AML-193 (cell line): ENCODE data around the gene RAF1.
"Not testable (repeated sequence)": the region's sequence is repeated elsewhere in the genome, so short reads cannot be mapped to it uniquely, and the experiment has no call there.

Experiments used
- DNase-seq, 2 experiments: peaks; one replicate each; lab custom pipeline; 2025; lab: John Stamatoyannopoulos, UW

The RAF1 gene

DNA sequence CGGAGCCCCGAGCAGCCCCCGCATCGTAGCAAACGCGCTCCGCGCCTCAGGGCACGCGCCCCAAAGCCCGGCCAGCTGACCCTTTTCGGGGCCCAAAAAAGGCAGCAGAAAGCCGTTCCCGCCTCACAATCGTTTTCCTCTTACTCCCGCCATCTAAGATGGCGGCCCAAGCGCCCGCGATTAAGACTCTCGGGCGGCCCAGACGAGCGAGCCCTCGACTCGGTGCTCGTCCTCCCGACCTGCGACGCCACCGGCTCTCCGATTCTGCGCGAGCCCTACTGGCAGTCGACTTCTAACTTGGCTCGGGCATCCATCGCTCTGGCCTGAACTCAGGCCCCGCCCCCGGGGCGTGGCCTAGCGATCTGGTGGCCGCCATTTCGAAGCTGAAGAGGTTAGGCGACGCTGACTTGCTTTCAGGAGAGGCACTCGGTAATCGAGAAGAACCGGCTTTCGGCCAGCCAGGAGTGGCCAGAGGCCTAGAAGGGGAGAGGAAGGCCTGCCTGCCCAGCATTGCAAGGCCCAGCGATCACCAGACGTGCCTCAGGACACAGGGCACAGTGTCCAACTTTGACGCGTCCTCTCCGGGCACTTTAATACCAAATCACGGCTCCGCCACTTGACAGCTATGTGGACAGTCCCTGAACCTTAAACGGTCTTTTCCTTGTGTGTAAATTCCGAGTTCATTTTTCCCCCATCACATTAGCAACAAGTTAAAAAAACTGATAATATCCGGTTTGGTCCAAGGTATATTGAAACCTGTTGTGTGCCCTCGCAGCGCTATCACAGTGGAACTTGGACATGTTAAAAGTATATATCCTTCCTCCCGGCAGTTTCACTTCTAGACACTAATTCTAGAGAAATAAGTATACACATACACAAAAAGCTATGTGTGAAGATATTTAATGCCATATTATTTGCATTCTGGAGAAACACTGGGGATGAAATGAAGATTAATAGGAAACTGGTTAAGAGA lies at the start of gene RAF1:
TSS of gene RAF1 (minus strand) at position 182 of the 973 bp plus-strand sequence. CDS start 45,396 bp downstream, outside the sequence.
- DNase-seq: peak; percentile 99 to 100

DNA sequence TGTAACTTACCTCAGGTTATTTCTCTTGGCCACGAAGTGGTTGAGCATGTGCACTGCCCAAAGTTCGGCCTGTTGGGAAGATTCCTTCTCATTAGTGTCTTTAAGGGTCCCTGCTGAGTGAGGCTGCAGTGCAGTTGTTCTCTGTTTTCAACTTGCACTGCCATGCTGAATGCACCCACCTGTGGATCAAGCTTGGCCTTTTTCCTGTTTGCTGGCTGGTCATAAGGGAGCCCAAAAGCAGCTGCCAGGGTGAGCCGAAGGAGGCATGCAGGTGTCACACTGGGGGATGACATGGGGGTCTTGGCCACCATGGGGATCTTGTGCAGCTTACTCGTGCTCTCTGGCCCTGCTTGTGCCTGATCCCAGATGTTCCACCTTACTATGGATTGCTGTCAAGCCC lies 46.1 kb upstream of the RAF1 start:
- no peak for DNase-seq

DNA sequence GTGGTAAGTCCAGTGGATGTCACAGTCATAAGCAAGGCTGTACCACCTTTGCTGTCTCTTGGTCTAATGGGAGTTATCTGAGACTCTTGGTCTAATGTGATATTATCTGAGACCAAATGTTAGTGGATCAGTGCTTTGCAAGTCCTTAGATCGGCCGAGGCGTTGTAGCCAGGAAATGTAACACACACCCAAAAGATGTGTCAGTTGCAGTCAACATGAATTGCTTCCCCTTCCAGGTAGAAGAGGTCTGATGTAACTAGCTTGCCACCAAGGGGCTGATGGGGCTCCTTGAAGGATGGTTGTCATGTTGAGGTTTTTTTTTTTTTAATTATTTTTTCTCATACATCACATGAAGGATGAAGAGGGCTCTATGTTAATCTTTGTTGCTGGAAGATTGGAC lies 45.4 kb upstream of the RAF1 start:
- DNase-seq: no peak

DNA sequence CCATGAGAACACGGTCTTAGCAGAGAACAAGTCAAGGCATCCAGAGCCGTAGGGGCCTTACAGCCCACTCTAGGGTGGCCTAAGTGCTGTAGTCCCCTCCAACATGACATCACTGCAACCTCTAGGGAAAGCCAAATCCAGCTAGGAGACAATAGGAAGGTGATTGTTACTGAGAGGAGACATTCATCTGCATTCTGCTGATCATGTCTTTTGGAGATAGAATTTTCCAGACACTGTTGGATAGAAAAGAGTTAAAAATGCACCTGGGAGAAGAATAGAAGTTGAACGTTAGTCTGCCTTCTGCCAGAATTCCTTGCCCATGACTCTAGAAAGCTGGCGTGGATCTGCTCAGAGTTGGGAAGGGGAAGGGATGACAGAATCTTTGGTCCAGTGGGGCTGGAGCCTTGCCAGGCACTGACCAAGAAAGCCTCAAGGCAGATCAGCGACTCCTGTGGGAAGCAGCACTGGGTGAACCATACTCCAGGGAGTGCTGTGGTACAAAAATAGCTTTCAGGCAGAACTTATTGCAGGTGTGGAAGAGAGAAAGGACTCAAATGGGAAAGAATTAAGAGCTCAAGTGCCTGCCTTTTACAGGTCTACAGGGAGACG lies 44.8 kb upstream of the RAF1 start:
- DNase-seq: no peak

DNA sequence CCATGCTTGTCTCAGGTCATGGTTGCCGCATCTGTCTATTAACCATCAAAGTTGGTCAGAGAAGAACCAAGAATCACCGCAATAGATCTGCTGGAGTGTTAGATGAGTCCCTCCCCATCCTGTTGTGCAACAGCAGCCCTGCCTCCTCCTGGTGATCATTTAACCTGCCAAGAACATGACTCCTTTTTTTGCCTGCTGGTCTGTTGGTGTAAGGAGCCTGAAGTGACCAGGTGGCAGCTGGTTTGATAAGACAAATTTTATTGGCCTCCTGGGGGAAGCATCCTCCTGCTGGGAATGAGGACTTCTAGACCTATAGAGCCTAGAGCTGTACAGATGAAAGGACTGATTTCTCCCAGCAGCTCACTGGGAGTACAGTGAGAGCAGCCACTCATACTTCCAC lies 43.5 kb upstream of the RAF1 start:
- peak; percentile 73 to 75 for DNase-seq

DNA sequence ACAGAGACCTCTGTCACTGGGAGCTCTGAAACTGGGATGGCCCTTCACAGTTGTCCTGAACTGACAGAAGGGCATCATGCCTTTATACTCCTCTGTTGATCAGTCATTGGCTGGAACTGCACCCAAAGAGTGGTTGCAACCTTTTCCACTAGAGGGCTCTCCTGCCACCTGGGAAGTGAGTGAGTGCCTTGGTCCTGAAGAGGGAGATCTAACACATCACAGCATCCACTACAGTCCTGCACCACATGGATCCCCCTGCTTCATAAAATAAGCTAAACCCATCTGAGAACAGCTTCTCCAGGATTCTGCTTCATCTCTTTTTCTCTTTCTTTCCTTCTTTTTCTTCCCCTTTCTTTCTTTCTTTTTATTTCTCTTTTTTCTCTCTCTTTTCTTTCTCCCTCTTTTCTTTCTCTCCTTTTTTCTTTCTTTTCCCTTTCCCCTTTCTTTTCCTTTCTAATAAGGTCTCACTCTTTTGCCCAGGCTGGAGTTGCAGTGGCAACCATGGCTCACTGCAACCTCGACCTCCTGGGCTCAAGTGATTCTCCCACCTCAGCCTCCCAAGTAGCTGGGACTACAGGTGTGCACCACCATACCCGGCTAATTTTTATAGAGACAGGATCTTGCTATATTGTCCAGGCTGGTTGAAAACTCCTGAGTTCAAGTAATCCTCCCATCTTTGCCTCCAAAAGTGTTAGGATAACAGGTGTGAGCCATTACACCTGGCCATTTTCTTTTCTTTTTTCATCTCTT lies 42.8 kb upstream of the RAF1 start:
- peak; percentile 90 for DNase-seq

DNA sequence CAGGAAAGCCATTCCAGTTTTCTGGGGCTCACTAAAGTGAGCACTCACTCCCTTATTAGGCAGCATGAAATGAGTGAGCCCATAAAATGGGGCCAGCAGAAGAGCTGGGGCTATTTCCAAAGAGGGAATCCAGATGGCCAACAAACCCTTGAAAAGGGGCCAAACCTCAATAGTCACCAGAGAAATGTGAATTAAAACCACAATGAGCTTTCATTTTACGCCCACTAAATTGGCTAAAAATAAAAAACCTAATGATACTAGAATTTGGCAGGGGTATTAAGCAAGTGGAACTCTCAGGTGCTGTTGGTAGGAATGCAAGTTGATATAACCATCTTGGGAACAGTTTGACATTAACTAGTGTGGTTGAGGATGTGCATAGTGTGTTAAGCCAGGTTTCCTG lies 42.1 kb upstream of the RAF1 start:
- no peak for DNase-seq

DNA sequence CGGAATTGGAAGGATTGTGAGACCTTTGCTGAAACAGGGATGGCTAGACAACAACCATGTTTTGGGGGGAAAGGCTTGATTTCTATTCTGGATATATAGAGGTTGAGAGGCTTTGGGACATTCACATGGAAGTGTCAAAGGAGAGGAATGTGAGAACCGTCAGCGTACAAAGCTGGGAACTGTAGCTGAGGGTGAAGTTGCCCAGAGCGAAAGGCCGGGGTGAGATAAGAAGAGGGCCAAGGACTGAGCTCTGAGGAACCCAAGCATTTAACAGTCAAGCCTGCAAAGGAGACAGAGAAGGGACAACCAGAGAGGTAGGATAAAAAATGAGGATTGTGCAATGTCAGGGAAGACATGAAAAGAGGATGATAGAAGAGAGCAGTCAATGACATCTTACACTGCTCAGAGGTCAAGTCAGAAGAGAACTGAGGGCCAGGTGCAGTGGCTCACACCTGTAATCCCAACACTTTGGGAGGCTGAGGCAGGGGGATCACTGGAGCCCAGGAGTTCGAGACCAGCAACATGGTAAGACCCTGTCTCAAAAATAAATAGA lies 41.5 kb upstream of the RAF1 start:
- DNase-seq: no peak

DNA sequence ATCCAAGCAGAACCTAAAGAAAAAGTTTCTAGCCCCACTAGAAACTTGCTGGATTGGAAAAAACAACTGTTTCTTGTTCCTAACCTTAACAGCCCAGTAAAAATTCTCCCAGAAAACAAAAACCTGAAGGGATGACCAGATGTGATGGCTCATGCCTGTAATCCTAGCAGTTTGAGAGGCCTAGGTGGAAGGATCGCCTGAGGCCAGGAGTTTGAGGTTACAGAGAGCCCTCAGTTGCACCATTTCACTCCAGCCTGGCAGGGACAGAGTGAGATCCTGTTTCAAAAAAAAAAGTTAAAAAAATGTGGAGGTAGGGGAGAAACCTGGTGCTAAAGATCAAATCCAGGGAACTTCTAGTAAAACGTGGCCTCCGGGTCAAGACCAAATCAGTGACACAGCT lies 38.6 kb upstream of the RAF1 start:
- no peak for DNase-seq

DNA sequence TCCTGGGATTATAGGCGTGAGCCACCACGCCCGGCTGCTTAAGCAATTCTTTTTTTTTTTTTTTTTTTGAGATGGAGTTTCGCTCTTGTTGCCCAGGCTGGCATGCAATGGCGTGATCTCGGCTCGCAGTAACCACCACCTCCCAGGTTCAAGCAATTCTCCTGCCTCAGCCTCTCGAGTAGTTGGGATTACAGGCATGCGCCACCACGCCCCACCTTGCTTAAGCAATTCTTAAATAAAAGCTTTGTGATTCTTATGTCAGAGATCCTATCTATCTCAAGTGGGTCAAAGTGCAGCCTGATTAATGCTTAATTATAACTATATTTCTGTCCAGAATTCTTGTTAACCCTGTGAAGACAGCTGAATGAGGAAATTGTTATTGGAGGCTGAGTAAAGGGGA lies 37.7 kb upstream of the RAF1 start:
- DNase-seq: not testable (repeated sequence)

DNA sequence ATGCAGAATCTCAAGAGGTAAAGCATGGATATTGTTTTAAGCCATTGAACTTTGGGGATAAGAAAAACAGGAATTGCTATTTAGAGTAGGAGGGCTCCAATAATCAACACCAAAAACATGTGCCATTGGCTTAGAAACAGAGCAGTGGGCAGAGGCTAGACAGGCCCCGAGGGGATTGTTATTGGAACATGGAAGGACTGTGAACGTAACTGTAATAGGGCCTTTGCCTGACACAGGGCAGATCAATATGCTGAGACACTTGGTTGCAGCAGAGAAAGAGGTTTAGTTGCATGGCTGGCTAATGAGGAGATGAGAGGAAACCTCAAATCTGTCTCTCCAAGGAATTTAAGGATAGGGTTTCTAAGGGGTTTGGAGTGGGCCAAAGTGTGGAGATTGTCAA lies 36.9 kb upstream of the RAF1 start:
- DNase-seq: no peak

DNA sequence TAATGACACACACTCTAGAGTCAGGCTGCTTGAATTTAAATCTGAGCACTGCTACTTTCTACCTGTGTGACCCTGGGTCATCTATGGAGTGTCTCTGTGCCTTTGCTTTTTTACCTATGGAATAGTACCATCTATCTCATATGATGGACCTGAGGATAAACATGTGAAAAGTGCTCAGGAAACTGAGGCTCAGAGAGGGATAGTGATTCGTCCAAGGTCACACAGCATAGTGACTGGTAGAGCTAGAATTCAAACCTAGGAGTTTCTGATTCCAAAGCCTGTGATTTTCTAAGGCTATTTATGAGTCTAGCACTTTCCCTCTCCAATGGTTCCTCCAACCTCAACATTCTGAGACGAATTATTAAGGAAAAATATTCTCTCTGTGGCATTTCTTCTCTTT lies 32.0 kb upstream of the RAF1 start:
- DNase-seq: no peak

DNA sequence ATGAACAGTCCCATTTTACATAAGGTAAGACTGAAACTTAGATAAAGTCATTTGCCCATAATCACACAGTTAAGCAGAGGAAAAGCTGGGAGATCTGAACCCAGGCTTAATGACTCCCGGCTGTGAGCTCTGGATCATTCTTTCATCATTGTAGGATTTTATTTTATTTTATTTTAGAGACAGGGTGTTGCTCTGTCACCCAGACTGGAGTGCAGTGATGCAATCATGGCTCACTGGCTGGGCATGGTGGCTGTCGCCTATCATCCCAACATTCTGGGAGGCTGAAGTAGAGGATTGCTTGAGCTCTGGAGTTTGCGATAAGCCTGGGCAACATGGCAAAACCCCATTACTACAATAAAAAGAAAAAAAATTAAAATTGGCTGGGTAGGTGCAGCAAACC lies 31.2 kb upstream of the RAF1 start:
- no peak for DNase-seq

DNA sequence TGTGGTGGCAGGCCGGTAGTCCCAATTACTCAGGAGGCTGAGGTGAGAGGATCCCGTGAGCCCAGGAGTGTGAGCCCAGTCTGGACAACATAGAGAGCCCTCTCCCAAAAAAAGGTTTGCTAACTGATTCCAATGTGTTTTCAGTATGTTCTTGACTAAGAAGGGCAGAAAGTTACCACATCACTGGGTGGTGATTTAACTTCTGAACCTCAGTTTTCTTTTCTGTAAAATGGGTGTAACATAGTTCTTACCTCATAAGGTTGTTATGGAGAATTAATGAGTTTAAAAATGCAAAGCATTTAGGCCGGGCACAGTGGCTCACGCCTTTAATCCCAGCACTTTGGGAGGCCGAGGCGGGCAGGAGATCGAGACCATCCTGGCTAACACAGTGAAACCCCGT lies 28.5 kb upstream of the RAF1 start:
- no peak for DNase-seq

DNA sequence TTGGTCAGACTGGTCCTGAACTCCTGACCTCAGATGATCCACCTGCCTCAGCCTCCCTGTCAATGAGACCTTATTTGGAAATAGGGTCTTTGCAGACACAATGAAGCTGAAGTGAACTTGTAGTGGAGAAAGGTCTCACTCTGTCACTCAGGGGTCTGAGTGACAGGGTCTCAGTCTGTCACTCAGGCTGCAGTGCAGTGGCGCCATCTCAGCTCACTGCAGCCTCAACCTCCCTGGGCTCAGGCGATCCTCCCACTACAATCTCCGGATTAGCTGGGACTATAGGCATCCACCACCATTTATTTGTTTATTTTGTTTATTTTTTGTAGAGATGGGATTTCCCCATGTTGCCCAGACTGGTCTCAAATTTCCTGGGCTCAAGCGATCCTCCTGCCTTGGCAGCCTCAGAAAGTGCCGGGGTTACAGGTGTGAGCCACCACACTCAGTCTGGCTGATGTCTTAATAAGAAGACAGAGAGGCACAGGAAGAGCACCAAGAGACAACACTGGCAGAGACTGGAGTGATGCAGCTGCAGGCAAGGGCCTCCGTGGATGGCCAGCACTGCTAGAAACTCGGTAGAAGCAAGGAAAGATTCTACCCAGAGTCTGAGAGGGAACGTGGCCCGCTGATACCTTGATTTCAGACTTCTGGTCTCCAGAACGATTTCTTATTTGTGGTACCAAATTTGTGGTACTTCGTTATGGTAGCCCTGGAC lies 26.2 kb upstream of the RAF1 start:
- no peak for DNase-seq

DNA sequence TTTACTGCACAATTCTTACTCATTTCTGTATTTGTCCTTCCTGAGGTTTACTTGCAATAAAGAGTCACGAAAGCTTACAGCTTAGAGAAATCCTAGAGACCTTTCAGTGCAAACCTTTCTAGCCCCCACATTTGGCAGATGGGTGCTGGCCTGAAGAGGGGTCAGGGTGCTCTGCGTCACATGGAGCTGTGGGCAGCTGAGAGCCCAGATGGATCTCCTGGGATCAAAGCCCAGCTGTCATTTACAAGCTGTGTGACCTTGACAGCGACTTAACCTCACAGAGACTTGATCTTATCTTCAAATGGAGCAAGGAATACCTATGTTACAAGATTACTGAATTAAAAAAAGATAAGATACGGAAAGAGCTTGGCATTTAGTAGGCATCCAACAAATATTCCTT lies 24.0 kb upstream of the RAF1 start:
- DNase-seq: no peak

DNA sequence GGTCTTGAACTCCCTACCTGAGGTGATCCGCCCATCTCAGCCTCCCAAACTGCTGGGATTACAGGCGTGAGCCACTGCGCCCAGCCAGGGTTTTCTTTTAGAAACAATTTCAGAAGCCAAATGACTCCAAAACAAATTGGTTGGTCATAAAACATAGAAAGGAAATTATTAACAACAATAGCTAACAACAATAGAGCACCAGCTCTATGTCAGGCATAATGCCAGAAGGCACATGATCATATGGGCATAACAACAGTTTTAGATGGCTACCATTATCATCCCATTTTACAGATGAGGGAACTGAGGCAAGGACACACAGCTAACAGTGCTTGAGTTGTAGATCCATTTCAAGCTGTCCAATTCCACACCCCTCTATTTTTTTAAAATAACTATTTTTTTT lies 22.2 kb upstream of the RAF1 start:
- DNase-seq: no peak

DNA sequence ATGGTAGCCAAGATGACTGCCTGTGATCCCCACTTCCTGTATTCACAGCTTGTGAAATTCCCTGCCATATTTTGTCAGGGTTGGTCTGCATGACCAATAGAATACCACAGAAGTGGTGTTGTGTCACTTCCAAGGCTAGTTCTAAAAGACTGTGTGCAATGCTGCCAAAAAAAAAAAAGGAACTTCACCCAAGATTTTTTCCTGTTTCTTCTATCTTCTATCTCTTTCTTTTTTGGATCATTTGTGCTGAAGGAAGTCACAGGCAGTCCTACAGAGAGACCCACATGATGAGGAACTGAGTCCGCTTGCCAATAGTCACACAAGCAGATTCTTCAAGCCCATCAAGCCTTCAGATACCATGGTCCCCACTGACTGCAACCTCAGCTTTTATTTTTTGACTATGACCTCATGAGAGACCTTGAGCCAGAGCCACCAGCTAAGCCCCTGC lies 18.1 kb upstream of the RAF1 start:
- DNase-seq: peak; percentile 99

DNA sequence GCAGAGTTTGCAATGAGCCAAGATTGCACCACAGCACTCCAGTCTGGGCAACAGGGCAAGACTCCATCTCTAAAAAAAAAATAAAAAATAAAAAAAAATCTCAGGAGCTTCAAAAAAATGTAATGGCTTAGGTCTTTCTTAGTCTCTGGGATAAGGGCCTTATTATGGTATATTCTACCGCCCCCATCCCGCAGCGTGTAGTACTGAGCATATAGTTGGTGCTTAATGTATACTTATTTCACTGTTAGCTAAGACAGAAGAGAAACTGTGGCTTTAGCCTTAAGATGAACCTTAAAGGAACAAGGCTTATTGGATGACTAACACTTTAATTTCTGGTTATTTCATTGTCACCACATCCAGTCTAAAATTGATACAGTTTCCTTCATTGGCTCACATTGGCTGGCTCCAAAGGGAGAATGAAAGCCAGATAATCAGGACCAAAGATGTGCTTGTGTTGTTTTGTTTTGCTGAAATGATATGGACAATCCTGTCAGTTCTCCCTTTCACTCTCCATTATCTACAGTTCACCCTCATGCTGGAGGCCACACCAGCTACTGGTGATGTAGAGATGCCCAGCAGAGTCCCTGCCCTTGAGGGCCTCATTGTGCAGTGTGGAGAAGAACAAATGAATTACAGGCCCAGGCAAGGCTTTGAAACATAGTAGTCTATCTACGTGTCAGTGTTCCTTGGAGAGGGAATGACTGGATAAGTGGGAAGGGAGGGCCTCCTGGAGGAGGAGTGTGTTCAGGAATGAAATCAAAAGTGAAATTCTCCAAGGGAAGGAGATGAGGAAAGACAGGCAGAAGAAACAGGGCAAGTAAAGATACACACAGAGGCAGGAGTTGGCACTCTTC lies 17.4 kb upstream of the RAF1 start:
- DNase-seq: no peak

DNA sequence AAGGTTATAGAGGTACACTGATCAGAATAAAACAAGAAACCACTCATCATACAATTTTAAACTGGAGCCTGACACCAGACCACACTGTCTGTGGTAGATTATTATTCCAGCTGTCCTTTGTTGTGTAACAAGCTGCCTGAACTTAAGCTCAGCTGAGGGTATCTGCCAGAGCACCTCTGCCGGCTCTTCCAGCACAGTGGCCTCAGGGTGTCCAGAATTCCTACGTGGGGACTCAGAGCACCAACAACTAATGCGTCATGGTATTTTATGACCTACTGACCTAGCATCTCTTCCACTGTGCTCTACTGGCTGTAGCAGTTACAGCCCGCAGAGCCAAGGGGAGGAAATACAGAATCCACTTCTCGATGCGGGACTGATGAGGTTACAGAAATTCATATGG lies 15.6 kb upstream of the RAF1 start:
- DNase-seq: no peak

DNA sequence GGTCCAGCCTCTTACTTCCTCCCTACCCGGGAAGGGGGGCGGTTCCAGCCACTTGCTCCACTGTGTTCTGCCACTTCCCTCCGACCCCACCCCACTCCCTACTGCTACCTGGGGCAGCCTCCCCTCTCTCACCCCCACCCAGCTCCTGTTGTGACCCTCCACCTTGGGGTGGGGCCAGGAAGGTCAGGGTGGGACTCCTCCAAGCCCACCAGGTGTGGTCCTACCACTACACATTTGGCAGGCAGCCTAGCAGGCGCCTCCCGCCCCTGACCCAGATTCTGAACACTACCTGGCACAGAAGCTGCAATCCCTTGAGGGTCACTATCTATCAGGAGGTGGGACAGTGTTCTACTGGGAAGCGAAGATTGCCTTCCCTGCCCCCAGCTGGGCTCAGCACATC lies 13.7 kb upstream of the RAF1 start:
- DNase-seq: no peak
